MM.1S (cell line): Measurements from ENCODE around the gene NYAP2.

Source experiments
- DNase-seq: peaks from one replicate; pipeline ENCODE4 v3.0.0-alpha.2; 2015
- H2AFZ ChIP-seq: fragments of 300-600 bp; sonication (generic); 2 replicates; pipeline ENCODE4 v1.6.0; 2016; ENCODE audit warnings: antibody characterized with exemption, low read length
- H3F3A ChIP-seq: fragments of 300-600 bp; sonication (generic); 2 replicates; pipeline ENCODE4 v1.6.1; 2016; ENCODE audit warnings: mild to moderate bottlenecking, antibody characterized with exemption, low read length, moderate library complexity, mixed read lengths; ENCODE audit not compliant: insufficient read depth
- H3K27ac ChIP-seq: fragments of 300-600 bp; sonication (generic); 2 replicates; pipeline ENCODE4 v1.5.1; 2016; ENCODE audit warnings: mild to moderate bottlenecking, low read length
- H3K27me3 ChIP-seq: fragments of 300-600 bp; sonication (generic); replicated peaks from 2 replicates; pipeline ENCODE4 v1.6.0; 2016; ENCODE audit warnings: low read length; ENCODE audit not compliant: insufficient read depth
- H3K36me3 ChIP-seq: fragments of 300-600 bp; sonication (generic); replicated peaks from 2 replicates; pipeline ENCODE4 v1.6.1; 2016; ENCODE audit warnings: mild to moderate bottlenecking, low read length, mixed read lengths; ENCODE audit not compliant: insufficient read depth
- H3K4me1 ChIP-seq: fragments of 300-600 bp; sonication (generic); 2 replicates; pipeline ENCODE4 v1.6.1; 2016; ENCODE audit warnings: low read length, mixed read lengths
- H3K4me2 ChIP-seq: fragments of 300-600 bp; sonication (generic); 2 replicates; pipeline ENCODE4 v1.6.0; 2016; ENCODE audit warnings: low read depth, low read length
- H3K4me3 ChIP-seq: fragments of 300-600 bp; sonication (generic); 2 replicates; pipeline ENCODE4 v1.5.1; 2016; ENCODE audit warnings: low read length, mixed read lengths
- H3K79me2 ChIP-seq: fragments of 300-600 bp; sonication (generic); 2 replicates; pipeline ENCODE4 v1.6.1; 2016; ENCODE audit warnings: mixed run types, low read length, mixed read lengths
- H3K9ac ChIP-seq: fragments of 300-600 bp; sonication (generic); 2 replicates; pipeline ENCODE4 v1.6.1; 2016; ENCODE audit warnings: low read length, mixed read lengths
- H3K9me2 ChIP-seq: fragments of 300-600 bp; sonication (generic); replicated peaks from 2 replicates; pipeline ENCODE4 v1.6.1; 2016; ENCODE audit warnings: mild to moderate bottlenecking, low read length, mixed read lengths; ENCODE audit not compliant: insufficient read depth
- H3K9me3 ChIP-seq: fragments of 300-600 bp; sonication (generic); replicated peaks from 2 replicates; pipeline ENCODE4 v1.6.1; 2016; ENCODE audit warnings: mild to moderate bottlenecking, low read length, mixed read lengths; ENCODE audit not compliant: insufficient read depth
- H4K20me1 ChIP-seq: fragments of 300-600 bp; sonication (generic); 2 replicates; pipeline ENCODE4 v1.6.1; 2016; ENCODE audit warnings: mild to moderate bottlenecking, low read length, moderate library complexity, mixed read lengths; ENCODE audit not compliant: insufficient read depth
- EZH2 ChIP-seq: fragments of 300-600 bp; sonication (generic); optimal IDR thresholded peaks from 2 replicates; pipeline ENCODE3; 2017; ENCODE audit warnings: low read depth, mild to moderate bottlenecking, antibody characterized with exemption, low read length, mixed read lengths
- EZH2phosphoT487 ChIP-seq: fragments of 300-600 bp; sonication (generic); IDR thresholded peaks from 2 replicates; pipeline ENCODE4 v1.6.1; 2018; ENCODE audit warnings: antibody characterized with exemption, low read length
- TF ChIP-seq, protein P1 (sequence below): fragments of 300-600 bp; sonication (generic); IDR thresholded peaks from 2 replicates; pipeline ENCODE4 v1.5.1; 2016; ENCODE audit warnings: antibody characterized with exemption, low read length, mixed read lengths

Gene NYAP2

DNA sequence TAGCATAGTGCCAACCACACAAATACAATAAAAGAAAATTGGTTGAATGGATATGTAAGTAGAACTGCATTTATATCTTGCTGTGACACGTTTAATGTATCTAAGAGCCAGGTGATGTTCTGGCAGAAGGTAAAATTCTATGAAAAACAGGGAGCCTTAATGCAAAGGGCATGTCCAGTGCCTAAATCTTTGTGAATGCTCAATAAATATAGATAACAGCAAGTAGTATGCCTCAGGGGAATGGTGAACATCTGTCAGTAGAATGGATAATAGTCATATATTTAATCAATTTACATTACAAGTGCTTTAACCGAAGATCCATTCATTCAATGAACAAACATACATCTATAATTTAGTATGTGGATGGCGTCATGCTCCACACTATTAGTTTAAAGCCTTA, 43.7 kb upstream of the NYAP2 start:
- Histone ChIP-seq H3K4me2 (no peak overlapping the region), H3K36me3 (no peaks in the 10 kb centered on the region), H3K79me2 (no peaks in the 10 kb centered on the region), H3K27ac (no peak overlapping the region), H3F3A (no peaks in the 10 kb centered on the region), H3K9me3 (no peaks in the 10 kb centered on the region), H4K20me1 (no peaks in the 10 kb centered on the region), H3K27me3 (no peaks in the 10 kb centered on the region), H2AFZ (no peak overlapping the region), H3K9me2 (no peaks in the 10 kb centered on the region), H3K4me3 (no peak overlapping the region), H3K9ac (no peak overlapping the region), H3K4me1 (no peaks in the 10 kb centered on the region)
- TF ChIP-seq EZH2 (no peak), EZH2phosphoT487 (no peak)
- TF ChIP-seq, protein P1, sequence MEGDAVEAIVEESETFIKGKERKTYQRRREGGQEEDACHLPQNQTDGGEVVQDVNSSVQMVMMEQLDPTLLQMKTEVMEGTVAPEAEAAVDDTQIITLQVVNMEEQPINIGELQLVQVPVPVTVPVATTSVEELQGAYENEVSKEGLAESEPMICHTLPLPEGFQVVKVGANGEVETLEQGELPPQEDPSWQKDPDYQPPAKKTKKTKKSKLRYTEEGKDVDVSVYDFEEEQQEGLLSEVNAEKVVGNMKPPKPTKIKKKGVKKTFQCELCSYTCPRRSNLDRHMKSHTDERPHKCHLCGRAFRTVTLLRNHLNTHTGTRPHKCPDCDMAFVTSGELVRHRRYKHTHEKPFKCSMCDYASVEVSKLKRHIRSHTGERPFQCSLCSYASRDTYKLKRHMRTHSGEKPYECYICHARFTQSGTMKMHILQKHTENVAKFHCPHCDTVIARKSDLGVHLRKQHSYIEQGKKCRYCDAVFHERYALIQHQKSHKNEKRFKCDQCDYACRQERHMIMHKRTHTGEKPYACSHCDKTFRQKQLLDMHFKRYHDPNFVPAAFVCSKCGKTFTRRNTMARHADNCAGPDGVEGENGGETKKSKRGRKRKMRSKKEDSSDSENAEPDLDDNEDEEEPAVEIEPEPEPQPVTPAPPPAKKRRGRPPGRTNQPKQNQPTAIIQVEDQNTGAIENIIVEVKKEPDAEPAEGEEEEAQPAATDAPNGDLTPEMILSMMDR, result no peak
- DNase-seq, result no peak

DNA sequence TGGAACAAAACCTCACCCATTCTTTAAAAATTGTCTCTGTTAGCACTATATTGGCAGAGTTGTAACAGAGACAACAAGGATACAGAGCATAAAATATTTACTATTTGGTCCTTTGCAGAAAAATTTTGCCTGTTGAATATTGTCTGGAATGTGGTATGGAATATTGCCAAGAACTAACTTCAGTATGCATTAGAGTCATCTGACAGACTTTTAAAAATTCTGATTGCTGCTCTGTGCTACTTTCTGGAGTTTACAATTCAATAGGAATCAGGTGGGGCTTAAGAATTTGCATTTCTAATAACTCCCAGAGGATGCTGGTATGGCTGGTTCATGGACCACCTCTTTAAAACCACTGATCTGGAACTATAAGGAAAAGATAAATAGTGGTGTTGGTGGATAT, 32.8 kb upstream of the NYAP2 start:
- DNase-seq, result no peak
- TF ChIP-seq, protein P1, result no peak

DNA sequence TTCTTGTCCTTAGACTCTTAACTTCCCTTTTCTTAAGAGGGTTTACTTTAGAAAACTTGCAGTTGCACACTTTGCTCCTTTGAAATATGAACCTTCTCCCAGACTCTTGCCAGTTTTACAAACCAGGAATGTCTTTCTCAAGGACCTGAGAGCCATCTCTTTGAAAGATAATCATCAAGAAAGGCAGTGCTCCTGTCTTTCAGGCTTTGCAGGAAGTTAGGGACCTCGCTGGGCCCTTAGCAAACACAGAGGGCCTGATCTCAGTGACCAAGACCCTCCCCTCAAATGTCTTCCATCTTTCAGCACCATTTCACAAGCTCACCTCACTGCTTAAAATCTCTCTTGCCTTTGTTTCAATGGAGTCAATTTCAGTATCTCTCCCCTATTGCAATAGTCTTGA, 32.0 kb upstream of the NYAP2 start:
- no peaks in the 10 kb centered on the region for H3K27me3 ChIP-seq
- no peak overlapping the region for H2AFZ ChIP-seq
- H3K9ac ChIP-seq, result no peak overlapping the region
- no peaks in the 10 kb centered on the region for H3K9me3 ChIP-seq
- H3K79me2 ChIP-seq, result no peaks in the 10 kb centered on the region
- no peak overlapping the region for H3K4me2 ChIP-seq
- no peaks in the 10 kb centered on the region for H3K36me3 ChIP-seq
- H3K4me1 ChIP-seq, result no peaks in the 10 kb centered on the region
- H4K20me1 ChIP-seq, result no peaks in the 10 kb centered on the region
- no peak overlapping the region for H3K4me3 ChIP-seq
- no peaks in the 10 kb centered on the region for H3K9me2 ChIP-seq
- no peak overlapping the region for H3K27ac ChIP-seq
- no peaks in the 10 kb centered on the region for H3F3A ChIP-seq
- TF ChIP-seq, protein P1, result no peak
- no peak for TF ChIP-seq EZH2
- no peak for DNase-seq

More for the DNA sequence above, 32.8 kb upstream of the NYAP2 start:
- Histone ChIP-seq H2AFZ (no peak overlapping the region), H3F3A (no peaks in the 10 kb centered on the region), H3K4me3 (no peak overlapping the region), H3K9ac (no peak overlapping the region), H3K4me2 (no peak overlapping the region), H4K20me1 (no peaks in the 10 kb centered on the region), H3K79me2 (no peaks in the 10 kb centered on the region), H3K9me3 (no peaks in the 10 kb centered on the region), H3K4me1 (no peaks in the 10 kb centered on the region), H3K27ac (no peak overlapping the region), H3K27me3 (no peaks in the 10 kb centered on the region), H3K36me3 (no peaks in the 10 kb centered on the region), H3K9me2 (no peaks in the 10 kb centered on the region)

DNA sequence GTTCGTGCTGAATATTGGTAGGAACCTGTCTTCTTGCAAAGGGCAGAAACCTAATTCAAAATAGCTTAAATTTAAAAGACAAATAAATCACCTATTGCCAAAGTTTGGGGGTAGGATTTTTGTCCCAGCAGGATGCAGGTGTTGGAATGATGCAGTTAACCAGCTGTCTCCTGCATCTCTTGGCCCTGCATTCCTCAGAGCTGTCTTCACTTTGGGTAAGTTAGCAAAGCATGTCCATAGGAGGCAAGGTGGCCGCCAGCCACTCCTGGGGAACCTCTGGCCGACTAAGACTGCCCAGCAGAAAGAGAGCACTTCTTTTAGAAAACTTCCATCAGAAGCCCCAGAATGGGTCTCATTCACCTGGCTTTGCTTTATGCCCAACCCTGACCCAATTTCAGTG, 20.5 kb upstream of the NYAP2 start:
- Histone ChIP-seq H3K9me2 (no peaks in the 10 kb centered on the region), H3K27me3 (no peaks in the 10 kb centered on the region), H3K4me1 (no peaks in the 10 kb centered on the region), H3K9me3 (no peaks in the 10 kb centered on the region), H3K4me3 (no peak overlapping the region), H3K4me2 (no peak overlapping the region), H3K36me3 (no peaks in the 10 kb centered on the region), H3F3A (no peaks in the 10 kb centered on the region), H3K79me2 (no peaks in the 10 kb centered on the region), H2AFZ (no peak overlapping the region), H4K20me1 (no peaks in the 10 kb centered on the region), H3K9ac (no peak overlapping the region), H3K27ac (no peak overlapping the region)
- no peak for DNase-seq
- TF ChIP-seq EZH2 (no peak), EZH2phosphoT487 (no peak)
- TF ChIP-seq, protein P1, result no peak
